ENCODE results near the gene SPSB3. TPM values are rescaled to one million over a fixed set of nuclear protein-coding genes. Genes with fewer than 3 reads are reported as not detected.
A peak's percentile ranks its signal among the peaks of the same experiment; 100 is the strongest.

SPSB3 gene
- total RNA-seq, 4 donors from 2014 or later: 86.2 to 161 (median 88.3) TPM

DNA sequence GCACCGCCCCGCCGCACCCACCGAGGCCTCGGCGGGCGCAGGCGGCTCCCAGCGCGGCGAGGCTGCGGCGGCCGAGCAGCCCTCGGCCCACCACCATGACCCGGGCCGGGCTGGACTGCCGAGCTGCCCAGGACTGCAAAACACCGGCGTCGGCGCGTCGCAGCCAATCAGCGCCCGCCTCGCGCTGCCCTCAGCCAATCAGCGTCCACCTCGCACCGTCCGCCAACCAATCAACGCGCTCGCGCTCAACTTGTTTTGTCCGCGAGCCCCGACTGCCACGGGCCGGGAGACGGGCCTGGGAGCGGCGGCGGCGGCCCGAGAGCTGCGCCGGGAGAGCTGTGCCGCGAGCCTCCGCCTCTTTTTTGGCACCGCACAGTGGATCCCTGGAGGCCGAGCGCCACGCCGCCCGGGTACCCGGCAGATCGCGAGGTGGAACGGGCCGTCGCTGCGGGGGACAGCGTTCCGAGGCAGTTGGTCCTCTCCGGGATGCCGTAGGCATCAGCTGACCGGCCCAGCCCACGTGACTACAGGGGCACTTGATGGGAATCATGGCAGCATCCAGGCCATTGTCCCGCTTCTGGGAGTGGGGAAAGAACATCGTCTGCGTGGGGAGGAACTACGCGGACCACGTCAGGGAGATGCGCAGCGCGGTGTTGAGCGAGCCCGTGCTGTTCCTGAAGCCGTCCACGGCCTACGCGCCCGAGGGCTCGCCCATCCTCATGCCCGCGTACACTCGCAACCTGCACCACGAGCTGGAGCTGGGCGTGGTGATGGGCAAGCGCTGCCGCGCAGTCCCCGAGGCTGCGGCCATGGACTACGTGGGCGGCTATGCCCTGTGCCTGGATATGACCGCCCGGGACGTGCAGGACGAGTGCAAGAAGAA is 44.6 kb upstream of the SPSB3 start, which contains the start of the genes FAHD1 and HAGH:
TSS of gene FAHD1 (plus strand) at position 516 of the 883 bp plus-strand sequence. CDS start at position 549, 33 bp downstream.
TSS of gene HAGH (minus strand) at position 135 of the 883 bp plus-strand sequence. CDS start at position 97, 38 bp downstream.
- in situ Hi-C loops (cut with MboI; ENCODE audit: low sequenced_read_pairs in 4 of 4): no loop called here
- TF ChIP-seq, protein P1, sequence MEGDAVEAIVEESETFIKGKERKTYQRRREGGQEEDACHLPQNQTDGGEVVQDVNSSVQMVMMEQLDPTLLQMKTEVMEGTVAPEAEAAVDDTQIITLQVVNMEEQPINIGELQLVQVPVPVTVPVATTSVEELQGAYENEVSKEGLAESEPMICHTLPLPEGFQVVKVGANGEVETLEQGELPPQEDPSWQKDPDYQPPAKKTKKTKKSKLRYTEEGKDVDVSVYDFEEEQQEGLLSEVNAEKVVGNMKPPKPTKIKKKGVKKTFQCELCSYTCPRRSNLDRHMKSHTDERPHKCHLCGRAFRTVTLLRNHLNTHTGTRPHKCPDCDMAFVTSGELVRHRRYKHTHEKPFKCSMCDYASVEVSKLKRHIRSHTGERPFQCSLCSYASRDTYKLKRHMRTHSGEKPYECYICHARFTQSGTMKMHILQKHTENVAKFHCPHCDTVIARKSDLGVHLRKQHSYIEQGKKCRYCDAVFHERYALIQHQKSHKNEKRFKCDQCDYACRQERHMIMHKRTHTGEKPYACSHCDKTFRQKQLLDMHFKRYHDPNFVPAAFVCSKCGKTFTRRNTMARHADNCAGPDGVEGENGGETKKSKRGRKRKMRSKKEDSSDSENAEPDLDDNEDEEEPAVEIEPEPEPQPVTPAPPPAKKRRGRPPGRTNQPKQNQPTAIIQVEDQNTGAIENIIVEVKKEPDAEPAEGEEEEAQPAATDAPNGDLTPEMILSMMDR (IDR thresholded peaks at IDR 0.05 in 4 of 5, conservative IDR thresholded peaks at IDR 0.05 in 1 of 5): peak in 2 of 5 experiments; percentile 33 to 37
- TF ChIP-seq POLR2A (IDR thresholded peaks at IDR 0.05): peak; percentile 68 to 70
- H3K4me1 ChIP-seq: peaks cover 56 to 60% of the 10 kb centered on the region in 2 donors

DNA sequence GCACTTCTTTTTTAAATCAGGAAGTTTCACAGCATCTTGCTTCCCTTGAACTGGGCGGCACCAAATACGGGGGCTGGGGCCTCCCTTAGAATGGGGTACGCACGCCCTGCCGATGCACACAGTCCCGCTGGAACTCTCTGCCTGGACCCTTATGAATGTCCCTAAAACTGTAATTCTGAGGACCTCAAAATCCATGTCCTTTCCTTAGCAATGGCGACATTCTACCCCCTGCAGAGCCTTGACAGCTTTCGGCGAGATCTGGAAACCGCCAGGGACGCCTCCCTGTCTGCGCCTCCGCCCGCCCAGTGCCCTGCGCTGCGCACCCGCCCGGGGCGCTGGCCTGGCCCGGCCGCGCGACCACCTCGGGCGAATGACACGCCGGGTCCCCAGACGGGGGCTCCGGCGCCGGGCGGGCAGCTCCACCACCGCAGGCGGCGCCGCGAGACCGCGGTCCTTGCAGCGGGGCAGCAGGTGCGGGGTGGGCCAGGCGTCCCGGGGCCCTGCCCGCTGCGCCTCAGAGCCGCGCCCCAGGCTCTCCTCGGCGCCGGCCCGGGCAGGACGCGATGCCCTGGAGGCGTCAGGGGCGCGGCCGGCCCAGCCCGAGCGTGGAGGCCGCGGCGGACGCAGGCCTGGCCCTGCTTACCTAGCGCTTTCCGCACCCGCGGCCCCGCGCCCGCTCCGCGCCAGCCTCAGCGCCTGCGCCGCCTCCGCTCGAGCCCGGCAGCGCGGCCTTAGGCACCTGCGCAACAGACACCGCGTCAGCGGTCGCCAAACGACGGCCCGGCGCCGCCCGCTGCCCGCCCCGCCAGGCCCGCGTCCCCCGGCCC is 43.7 kb upstream of the SPSB3 start:
- Histone ChIP-seq H3K36me3 (peaks cover 0 to 15% of the 10 kb centered on the region in 2 donors), H3K27ac (peak overlapping the region; percentile 70 to 99 (median 92)), H3K27me3 (no peaks in the 10 kb centered on the region), H3K9me3 (no peaks in the 10 kb centered on the region), H3K4me3 (peak overlapping the region; percentile 56 to 99 (median 80)), H3K4me1 (peaks cover 56 to 60% of the 10 kb centered on the region in 2 donors)
- in situ Hi-C loops (cut with MboI; ENCODE audit: low sequenced_read_pairs in 4 of 4): no loop called here
- intact Hi-C loops (cut with DNase I; ENCODE audit: low total_unique reads): loop anchor here (1.0 to 5.0 kb wide), 6 partner anchors 43 to 441 kb away; partner anchors contain the start of genes EME2, MAPK8IP3, MRPS34 and NUBP2
- TF ChIP-seq, protein P1 (IDR thresholded peaks at IDR 0.05 in 4 of 5, conservative IDR thresholded peaks at IDR 0.05 in 1 of 5): peak in 3 of 5 experiments; percentile 16 to 23 (median 17)
- no peak for TF ChIP-seq POLR2A (IDR thresholded peaks at IDR 0.05)
- peak; percentile 73 to 74 for ATAC-seq
- DNase-seq: peak in 1 of 2 donors; percentile 20

More for the DNA sequence above, 44.6 kb upstream of the SPSB3 start, which contains the start of the genes FAHD1 and HAGH:
- H3K27ac ChIP-seq: peak within 1 kb of the TSS; percentile 83 to 99 (median 92)
- peaks cover 0 to 8% of the 10 kb centered on the region in 2 donors for H3K36me3 ChIP-seq
- peak within 1 kb of the TSS; percentile 74 to 99 (median 89) for H3K4me3 ChIP-seq
- ATAC-seq (peak; percentile 92), DNase-seq (peak; percentile 92 to 93)
- intact Hi-C loops (cut with DNase I; ENCODE audit: low total_unique reads): loop anchor here (1.0 to 5.0 kb wide), 6 partner anchors 44 to 440 kb away; partner anchors contain the start of genes EME2, MAPK8IP3, MRPS34 and NUBP2
- H3K27me3 ChIP-seq: no peaks in the 10 kb centered on the region
- no peaks in the 10 kb centered on the region for H3K9me3 ChIP-seq

DNA sequence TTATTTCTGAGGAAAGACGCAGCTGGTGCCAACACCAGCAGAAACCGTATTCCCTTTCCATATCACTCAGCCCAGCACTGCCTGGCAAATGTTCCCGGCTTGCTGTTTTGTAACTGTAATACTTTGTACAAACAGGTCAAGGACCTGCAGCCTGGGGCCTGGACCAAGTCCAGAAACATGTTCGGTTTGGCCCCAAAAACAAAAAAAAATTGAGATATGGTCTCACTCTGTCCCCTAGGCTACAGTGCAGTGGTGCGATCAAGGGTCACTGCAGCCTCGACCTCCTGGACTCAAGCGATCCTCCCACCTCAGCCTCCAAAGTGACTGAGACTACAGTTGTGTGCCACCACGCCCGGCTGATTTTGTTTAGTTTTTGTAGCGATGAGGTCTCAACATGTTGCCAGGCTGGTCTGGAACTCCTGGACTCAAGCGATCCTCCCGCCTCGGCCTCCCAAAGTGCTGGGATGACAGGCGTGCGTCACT is 43.1 kb upstream of the SPSB3 start:
- peaks cover 0 to 22% of the 10 kb centered on the region in 2 donors for H3K36me3 ChIP-seq
- no peak for ATAC-seq
- no peaks in the 10 kb centered on the region for H3K9me3 ChIP-seq
- no peaks in the 10 kb centered on the region for H3K27me3 ChIP-seq
- peak overlapping the region; percentile 56 to 99 (median 80) for H3K4me3 ChIP-seq
- TF ChIP-seq POLR2A (IDR thresholded peaks at IDR 0.05): no peak
- TF ChIP-seq, protein P1 (IDR thresholded peaks at IDR 0.05 in 4 of 5, conservative IDR thresholded peaks at IDR 0.05 in 1 of 5): no peak
- H3K27ac ChIP-seq: peak overlapping the region; percentile 70 to 99 (median 92)
- intact Hi-C loops (cut with DNase I; ENCODE audit: low total_unique reads) (loop anchor here (5.0 kb wide), 2 partner anchors 403 to 442 kb away; partner anchors contain the start of genes RNPS1 and UQCC4), in situ Hi-C loops (cut with MboI; ENCODE audit: low sequenced_read_pairs in 4 of 4) (no loop called here)
- peaks cover 55 to 58% of the 10 kb centered on the region in 2 donors for H3K4me1 ChIP-seq
- no peak for DNase-seq

DNA sequence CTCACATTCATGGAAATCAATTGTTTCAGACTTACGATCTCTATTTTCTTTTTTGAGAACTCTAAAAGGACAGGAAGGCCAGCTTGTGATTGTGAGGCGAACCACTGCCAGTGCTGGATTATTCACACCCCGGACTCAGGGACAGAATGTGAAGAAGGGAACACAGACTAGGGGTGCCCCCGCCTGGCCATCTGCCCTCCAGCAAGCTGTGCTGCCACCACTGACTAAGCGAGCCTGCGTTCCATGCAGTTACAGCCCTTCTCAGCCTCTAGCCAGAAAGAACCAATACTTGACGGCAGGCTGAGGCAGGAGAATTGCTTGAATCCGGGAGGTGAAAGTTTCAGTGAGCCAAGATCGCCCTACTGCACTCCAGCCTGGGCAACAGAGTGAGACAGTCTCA is 41.5 kb upstream of the SPSB3 start:
- TF ChIP-seq POLR2A (IDR thresholded peaks at IDR 0.05): no peak
- TF ChIP-seq, protein P1 (IDR thresholded peaks at IDR 0.05 in 4 of 5, conservative IDR thresholded peaks at IDR 0.05 in 1 of 5): no peak
- in situ Hi-C loops (cut with MboI; ENCODE audit: low sequenced_read_pairs in 4 of 4) (no loop called here), intact Hi-C loops (cut with DNase I; ENCODE audit: low total_unique reads) (no loop called here)
- Histone ChIP-seq H3K36me3 (peaks cover 0 to 35% of the 10 kb centered on the region in 2 donors), H3K4me1 (peaks cover 39 to 42% of the 10 kb centered on the region in 2 donors), H3K4me3 (no peak overlapping the region), H3K27me3 (no peaks in the 10 kb centered on the region), H3K9me3 (no peaks in the 10 kb centered on the region), H3K27ac (no peak overlapping the region)
- no peak for DNase-seq
- ATAC-seq: no peak

Measured in gastrocnemius medialis (tissue), 4 donors.